ENCODE results near the gene SBK3.

- no peak for TF ChIP-seq EP300 (IDR thresholded peaks at IDR 0.05)
- TF ChIP-seq, protein P1, sequence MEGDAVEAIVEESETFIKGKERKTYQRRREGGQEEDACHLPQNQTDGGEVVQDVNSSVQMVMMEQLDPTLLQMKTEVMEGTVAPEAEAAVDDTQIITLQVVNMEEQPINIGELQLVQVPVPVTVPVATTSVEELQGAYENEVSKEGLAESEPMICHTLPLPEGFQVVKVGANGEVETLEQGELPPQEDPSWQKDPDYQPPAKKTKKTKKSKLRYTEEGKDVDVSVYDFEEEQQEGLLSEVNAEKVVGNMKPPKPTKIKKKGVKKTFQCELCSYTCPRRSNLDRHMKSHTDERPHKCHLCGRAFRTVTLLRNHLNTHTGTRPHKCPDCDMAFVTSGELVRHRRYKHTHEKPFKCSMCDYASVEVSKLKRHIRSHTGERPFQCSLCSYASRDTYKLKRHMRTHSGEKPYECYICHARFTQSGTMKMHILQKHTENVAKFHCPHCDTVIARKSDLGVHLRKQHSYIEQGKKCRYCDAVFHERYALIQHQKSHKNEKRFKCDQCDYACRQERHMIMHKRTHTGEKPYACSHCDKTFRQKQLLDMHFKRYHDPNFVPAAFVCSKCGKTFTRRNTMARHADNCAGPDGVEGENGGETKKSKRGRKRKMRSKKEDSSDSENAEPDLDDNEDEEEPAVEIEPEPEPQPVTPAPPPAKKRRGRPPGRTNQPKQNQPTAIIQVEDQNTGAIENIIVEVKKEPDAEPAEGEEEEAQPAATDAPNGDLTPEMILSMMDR (IDR thresholded peaks at IDR 0.05): no peak
- no peak for TF ChIP-seq POLR2A (IDR thresholded peaks at IDR 0.05)
- TF ChIP-seq POLR2AphosphoS5 (IDR thresholded peaks at IDR 0.05): no peak
Observed at GRCh38 chr19:55579766-55580621, 34.7 kb upstream of the SBK3 start.

All from suprapubic skin (tissue), 4 donors.